KMS-11 (cell line): ENCODE measurements around the gene CD3D.

Source experiments
- H2AFZ ChIP-seq: fragments of 200-600 bp; sonication (generic); 2 replicates; pipeline ENCODE4 v1.6.1; 2016; ENCODE audit warnings: antibody characterized with exemption, mixed run types, low read depth
- H3K27ac ChIP-seq: fragments of 200-600 bp; sonication (generic); 2 replicates; pipeline ENCODE4 v1.6.1; 2016; ENCODE audit warnings: mild to moderate bottlenecking, mixed run types
- H3K27me3 ChIP-seq: fragments of 200-600 bp; sonication (generic); 2 replicates; pipeline ENCODE4 v1.6.1; 2017; ENCODE audit warnings: mild to moderate bottlenecking, low read depth, mixed run types, moderate library complexity; ENCODE audit not compliant: insufficient read depth
- H3K36me3 ChIP-seq: fragments of 200-600 bp; sonication (generic); 2 replicates; pipeline ENCODE4 v1.6.1; 2017; ENCODE audit warnings: mild to moderate bottlenecking, mixed run types; ENCODE audit not compliant: insufficient read depth
- H3K4me1 ChIP-seq: fragments of 200-600 bp; sonication (generic); 2 replicates; pipeline ENCODE4 v1.6.1; 2016; ENCODE audit warnings: mild to moderate bottlenecking, low read depth, mixed run types; ENCODE audit not compliant: poor library complexity, severe bottlenecking
- H3K4me2 ChIP-seq: fragments of 200-600 bp; sonication (generic); 2 replicates; pipeline ENCODE4 v1.7.0; 2016; ENCODE audit warnings: mild to moderate bottlenecking, mixed run types
- H3K4me3 ChIP-seq: fragments of 200-600 bp; sonication (generic); IDR thresholded peaks from 2 replicates; pipeline ENCODE4 v1.6.1; 2017; ENCODE audit warnings: low read depth, low read length, mixed read lengths; ENCODE audit not compliant: insufficient read depth
- H3K79me2 ChIP-seq: fragments of 200-600 bp; sonication (generic); 2 replicates; pipeline ENCODE4 v1.6.1; 2016; ENCODE audit warnings: low read depth, mixed run types; ENCODE audit not compliant: insufficient read depth
- H3K9ac ChIP-seq: fragments of 200-600 bp; sonication (generic); 2 replicates; pipeline ENCODE4 v1.6.1; 2016; ENCODE audit warnings: mild to moderate bottlenecking, mixed run types
- H4K20me1 ChIP-seq: fragments of 200-600 bp; sonication (generic); 2 replicates; pipeline ENCODE4 v1.6.1; 2016; ENCODE audit warnings: mild to moderate bottlenecking, mixed run types; ENCODE audit not compliant: insufficient read depth
- CTCF ChIP-seq: fragments of 200-600 bp; sonication (generic); conservative IDR thresholded peaks from 2 replicates; pipeline ENCODE4 v1.6.1; 2017; ENCODE audit warnings: low read depth, mild to moderate bottlenecking, antibody characterized with exemption, low read length, moderate library complexity, mixed read lengths

The CD3D gene

GRCh38 chr11:118342503-118343161 lies at the start of gene CD3D:
CD3D (minus strand) TSS chr11:118342705; CDS start chr11:118342607, 98 bp downstream.
- Histone ChIP-seq H3K79me2 (no peaks in the 10 kb centered on the region), H3K9ac (no peak within 1 kb of the TSS), H3K36me3 (no peaks in the 10 kb centered on the region), H3K4me2 (no peak within 1 kb of the TSS), H4K20me1 (no peaks in the 10 kb centered on the region), H2AFZ (no peak within 1 kb of the TSS), H3K4me1 (peaks cover 5% of the 10 kb centered on the region), H3K27me3 (no peaks in the 10 kb centered on the region), H3K27ac (no peak within 1 kb of the TSS), H3K4me3 (no peak within 1 kb of the TSS)
- TF ChIP-seq CTCF = no peak

- Histone ChIP-seq H3K27me3 (no peaks in the 10 kb centered on the region), H3K79me2 (no peaks in the 10 kb centered on the region), H4K20me1 (no peaks in the 10 kb centered on the region), H3K4me2 (no peak overlapping the region), H3K27ac (no peak overlapping the region), H2AFZ (no peak overlapping the region), H3K36me3 (peaks cover 3% of the 10 kb centered on the region; the same call in 1 of the 2 replicates), H3K4me3 (no peak overlapping the region), H3K9ac (no peak overlapping the region), H3K4me1 (no peaks in the 10 kb centered on the region)
- TF ChIP-seq CTCF = no peak
These were observed 41.2 kb upstream of the CD3D start for GRCh38 chr11:118383657-118384056.

GRCh38 chr11:118382954-118383353 lies 40.4 kb upstream of the CD3D start:
- no peak overlapping the region for H2AFZ ChIP-seq
- no peak overlapping the region for H3K9ac ChIP-seq
- H3K27me3 ChIP-seq = no peaks in the 10 kb centered on the region
- no peak overlapping the region for H3K4me3 ChIP-seq
- peaks cover 3% of the 10 kb centered on the region; the same call in 1 of the 2 replicates for H3K36me3 ChIP-seq
- TF ChIP-seq CTCF = no peak
- no peak overlapping the region for H3K27ac ChIP-seq
- no peak overlapping the region for H3K4me2 ChIP-seq
- no peaks in the 10 kb centered on the region for H4K20me1 ChIP-seq
- H3K4me1 ChIP-seq = no peaks in the 10 kb centered on the region
- no peaks in the 10 kb centered on the region for H3K79me2 ChIP-seq

- Histone ChIP-seq H2AFZ (no peak overlapping the region), H3K36me3 (no peaks in the 10 kb centered on the region), H3K4me1 (no peaks in the 10 kb centered on the region), H3K9ac (no peak overlapping the region), H3K4me3 (no peak overlapping the region), H4K20me1 (no peaks in the 10 kb centered on the region), H3K79me2 (no peaks in the 10 kb centered on the region), H3K4me2 (no peak overlapping the region), H3K27ac (no peak overlapping the region), H3K27me3 (no peaks in the 10 kb centered on the region)
- TF ChIP-seq CTCF = no peak
These were observed 38.1 kb upstream of the CD3D start for GRCh38 chr11:118380571-118380970.
